Fibroblast of the aortic adventitia (primary cell): ENCODE results near the gene ETV5. TPM values are rescaled to one million over a fixed set of nuclear protein-coding genes. Genes with fewer than 3 reads are reported as not detected.

Source experiments
- DNase-seq: peaks from one replicate; pipeline ENCODE4 v3.0.0-alpha.2; 2010; ENCODE audit warnings: low read depth
- H3K4me3 ChIP-seq: 2 replicates; pipeline ENCODE4 v1.5.1; 2011; ENCODE audit warnings: low read depth, mild to moderate bottlenecking, control low read depth, low read length, moderate library complexity
- CTCF ChIP-seq: IDR thresholded peaks from 2 replicates; pipeline ENCODE4 v1.5.1; 2011; ENCODE audit warnings: mild to moderate bottlenecking, low read length, control low read depth, inconsistent platforms; ENCODE audit not compliant: insufficient read depth
- total RNA-seq: library from RNA; depleted of rRNA; stranded (reverse); fragments of >200 nt; gene quantifications from 2 replicates; pipeline ENCODE4 v1.2.3, GENCODE V29; 2012; ENCODE audit warnings: low replicate concordance

The ETV5 gene
- total RNA-seq, 1 donor = 78.8 TPM

DNA sequence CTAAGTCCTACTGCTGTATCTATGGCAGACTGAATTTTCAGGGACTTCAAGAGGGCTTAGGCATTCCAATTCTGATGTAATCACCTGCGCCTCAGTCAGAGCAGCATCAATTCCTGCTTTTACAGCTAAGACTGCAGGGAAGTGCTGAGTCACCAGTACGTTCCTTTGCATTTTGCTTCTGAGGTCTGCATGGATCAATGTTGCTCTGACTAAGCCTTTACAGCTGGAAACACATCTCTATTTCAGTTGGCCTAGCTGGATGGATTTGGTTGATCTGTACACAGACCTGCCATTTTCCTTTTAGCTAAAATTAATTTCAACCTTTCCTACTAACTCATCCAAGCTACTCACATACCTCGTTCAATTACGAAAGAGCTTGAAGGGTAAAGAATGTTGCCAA is 51.3 kb downstream of the ETV5 start:
- no peak for TF ChIP-seq CTCF
- H3K4me3 ChIP-seq = no peak overlapping the region
- DNase-seq = peak; percentile 85

- TF ChIP-seq CTCF = no peak
Observed at GRCh38 chr3:186054792-186055352, 54.0 kb downstream of the ETV5 start.

GRCh38 chr3:186053954-186054791 is 54.7 kb downstream of the ETV5 start:
- no peak for TF ChIP-seq CTCF
- H3K4me3 ChIP-seq = no peak overlapping the region
- DNase-seq = no peak

More at GRCh38 chr3:186054792-186055352, 54.0 kb downstream of the ETV5 start:
- no peak for DNase-seq
- no peak overlapping the region for H3K4me3 ChIP-seq

GRCh38 chr3:186052096-186052840 is 56.6 kb downstream of the ETV5 start:
- no peak for DNase-seq
- TF ChIP-seq CTCF = no peak
- no peak overlapping the region for H3K4me3 ChIP-seq

- no peak overlapping the region for H3K4me3 ChIP-seq
- no peak for TF ChIP-seq CTCF
- DNase-seq = no peak
Observed at GRCh38 chr3:186049001-186049400, 59.9 kb downstream of the ETV5 start.

DNA sequence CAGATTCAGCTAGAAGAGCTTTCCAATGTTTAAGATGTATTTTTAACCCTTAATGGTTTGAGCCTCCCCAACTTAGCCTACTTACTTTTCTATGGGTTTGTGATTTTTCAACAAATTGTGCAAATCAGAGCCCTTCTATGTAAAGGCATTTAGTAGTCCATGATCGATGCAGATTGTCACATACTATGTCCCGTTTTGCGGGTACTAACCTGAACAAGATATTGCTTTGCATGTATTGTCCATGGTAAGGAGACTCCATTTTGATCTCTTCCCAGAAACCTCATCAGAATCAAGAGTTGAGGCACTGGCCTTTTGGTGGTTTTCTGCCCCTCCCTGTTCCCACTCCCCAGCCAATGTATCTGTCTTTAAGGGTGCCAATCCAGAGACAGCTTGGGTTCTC is 60.8 kb downstream of the ETV5 start:
- no peak overlapping the region for H3K4me3 ChIP-seq
- DNase-seq = no peak
- TF ChIP-seq CTCF = no peak
